ENCODE measurements around the gene TTC34. TPM values are rescaled to one million over a fixed set of nuclear protein-coding genes. Genes with fewer than 3 reads are reported as not detected.
"Not testable (repeated sequence)": the region's sequence is repeated elsewhere in the genome, so short reads cannot be mapped to it uniquely, and the experiment has no call there.

The TTC34 gene
- total RNA-seq, 1 donor from 2014 or later: 1.8 TPM

DNA sequence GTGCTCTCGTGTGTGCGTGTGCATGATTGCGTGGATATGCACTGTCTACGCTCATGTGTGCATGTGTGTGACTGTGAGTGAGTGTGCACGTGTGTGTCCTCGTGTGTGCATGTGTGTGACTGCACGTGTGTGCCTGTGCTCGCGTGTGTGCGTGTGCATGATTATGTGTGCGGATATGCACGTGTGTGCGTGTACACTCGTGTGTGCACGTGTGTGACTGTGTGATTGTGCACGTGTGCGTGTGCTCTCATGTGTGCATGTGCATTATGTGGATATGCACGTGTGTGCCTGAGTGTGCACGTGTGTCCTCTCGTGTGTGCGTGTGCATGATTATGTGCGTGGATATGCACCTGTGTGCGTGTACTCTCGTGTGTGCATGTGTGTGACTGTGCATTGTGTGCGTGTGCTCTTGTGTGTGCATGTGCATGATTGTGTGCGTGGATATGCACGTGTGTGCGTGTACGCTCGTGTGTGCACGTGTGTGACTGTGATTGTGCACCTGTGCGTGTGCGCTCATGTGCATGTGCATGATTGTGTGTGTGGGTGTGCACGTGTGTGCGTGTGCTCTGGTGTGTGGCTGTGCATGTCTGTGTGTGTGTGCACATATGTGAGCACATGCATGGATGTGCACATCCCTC, 170.9 kb downstream of the TTC34 start:
- no peak for DNase-seq
- H3K4me1 Mint-ChIP-seq: no peaks in the 10 kb centered on the region
- peaks cover 7% of the 10 kb centered on the region for H3K9me3 Mint-ChIP-seq
- intact Hi-C loops (cut with micrococcal nuclease): no loop called here
- no peak overlapping the region for H3K4me3 Mint-ChIP-seq
- peaks cover 41% of the 10 kb centered on the region for H3K27me3 Mint-ChIP-seq
- H3K36me3 Mint-ChIP-seq (ENCODE audit: low read depth): peaks cover 4% of the 10 kb centered on the region
- H3K27ac Mint-ChIP-seq: no peak overlapping the region

DNA sequence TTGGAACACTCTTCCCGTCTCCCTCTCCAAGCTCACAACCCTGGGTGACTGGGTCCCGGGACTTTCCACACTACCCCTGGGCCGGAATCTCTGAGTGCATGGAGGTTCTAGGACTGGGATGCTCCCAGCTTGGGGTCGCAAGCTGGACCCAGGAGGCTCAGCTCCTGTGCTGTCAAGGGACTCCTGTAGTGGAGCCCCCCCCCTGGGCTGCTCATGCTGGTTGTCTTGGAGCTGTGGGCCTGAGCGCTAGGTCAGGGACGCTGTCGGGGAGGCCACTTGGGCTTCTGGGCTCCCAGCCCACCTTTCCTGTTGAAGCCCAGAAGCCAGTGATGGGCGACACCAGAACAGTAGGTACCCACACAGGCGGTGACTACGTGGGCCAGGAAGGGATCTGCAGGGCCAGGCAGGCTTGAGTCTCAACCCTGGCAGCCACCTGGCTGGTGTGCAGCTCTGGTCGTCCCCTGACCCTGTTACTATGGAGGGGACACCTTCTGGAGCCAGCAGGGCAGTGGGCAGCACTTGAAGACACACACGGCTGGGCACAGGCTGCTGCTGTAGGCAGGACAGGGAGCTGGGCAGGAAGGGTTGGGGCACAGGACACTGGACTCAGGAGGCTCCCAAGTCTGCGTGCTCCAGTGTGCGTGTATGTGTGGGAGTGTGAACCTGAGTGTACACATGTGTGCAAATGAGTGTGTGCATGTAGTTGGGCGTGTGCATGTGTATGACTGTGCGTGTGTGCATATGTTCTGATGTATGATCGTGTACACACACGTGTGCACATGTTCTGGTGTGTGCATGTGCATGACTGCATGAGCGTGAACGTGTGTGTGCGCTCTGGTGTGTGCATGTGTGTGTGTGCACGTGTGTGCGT, 171.6 kb downstream of the TTC34 start:
- H3K4me3 Mint-ChIP-seq: no peak overlapping the region
- no peaks in the 10 kb centered on the region for H3K4me1 Mint-ChIP-seq
- peaks cover 4% of the 10 kb centered on the region for H3K36me3 Mint-ChIP-seq (ENCODE audit: low read depth)
- intact Hi-C loops (cut with micrococcal nuclease): no loop called here
- H3K27ac Mint-ChIP-seq: no peak overlapping the region
- DNase-seq: no peak
- H3K9me3 Mint-ChIP-seq: peaks cover 7% of the 10 kb centered on the region
- peaks cover 41% of the 10 kb centered on the region for H3K27me3 Mint-ChIP-seq

DNA sequence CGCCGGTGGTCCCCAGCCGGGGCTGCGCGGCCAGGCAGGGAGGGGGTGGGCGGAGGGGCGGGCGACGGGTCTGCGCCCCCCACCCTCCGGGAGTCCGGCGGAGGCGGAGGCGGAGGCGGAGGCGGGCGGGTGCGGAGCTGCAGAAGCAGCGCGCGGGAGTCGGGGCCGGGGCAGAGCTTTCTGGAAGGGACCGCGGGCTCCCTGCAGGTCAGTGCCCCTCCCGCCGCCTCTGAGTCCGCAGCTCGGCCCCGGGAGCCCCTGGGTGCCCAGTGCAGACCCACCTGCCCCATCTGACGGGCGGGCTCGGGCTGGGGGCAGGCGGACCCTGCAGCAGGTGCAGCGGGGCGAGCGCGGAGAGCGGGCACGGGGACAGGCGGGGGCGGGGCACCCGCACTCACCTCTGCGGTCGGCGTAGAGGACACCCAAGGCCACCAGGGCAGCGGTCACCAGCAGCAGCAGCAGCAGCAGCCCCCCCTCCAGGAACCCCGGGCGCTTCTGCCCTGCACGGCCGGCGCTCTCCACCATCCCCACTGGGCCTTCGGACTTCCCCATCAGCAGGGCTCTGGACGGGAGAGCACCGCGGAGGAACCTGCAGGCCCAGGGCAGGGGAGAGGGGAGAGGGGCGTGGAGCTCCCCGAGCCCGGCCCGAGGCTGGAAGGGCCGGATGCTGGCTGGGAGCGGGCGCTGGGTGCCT, 172.4 kb downstream of the TTC34 start:
- peaks cover 43% of the 10 kb centered on the region for H3K27me3 Mint-ChIP-seq
- no peaks in the 10 kb centered on the region for H3K4me1 Mint-ChIP-seq
- no peak for DNase-seq
- peaks cover 7% of the 10 kb centered on the region for H3K9me3 Mint-ChIP-seq
- no peak overlapping the region for H3K27ac Mint-ChIP-seq
- intact Hi-C loops (cut with micrococcal nuclease): no loop called here
- no peak overlapping the region for H3K4me3 Mint-ChIP-seq
- H3K36me3 Mint-ChIP-seq (ENCODE audit: low read depth): peaks cover 4% of the 10 kb centered on the region

DNA sequence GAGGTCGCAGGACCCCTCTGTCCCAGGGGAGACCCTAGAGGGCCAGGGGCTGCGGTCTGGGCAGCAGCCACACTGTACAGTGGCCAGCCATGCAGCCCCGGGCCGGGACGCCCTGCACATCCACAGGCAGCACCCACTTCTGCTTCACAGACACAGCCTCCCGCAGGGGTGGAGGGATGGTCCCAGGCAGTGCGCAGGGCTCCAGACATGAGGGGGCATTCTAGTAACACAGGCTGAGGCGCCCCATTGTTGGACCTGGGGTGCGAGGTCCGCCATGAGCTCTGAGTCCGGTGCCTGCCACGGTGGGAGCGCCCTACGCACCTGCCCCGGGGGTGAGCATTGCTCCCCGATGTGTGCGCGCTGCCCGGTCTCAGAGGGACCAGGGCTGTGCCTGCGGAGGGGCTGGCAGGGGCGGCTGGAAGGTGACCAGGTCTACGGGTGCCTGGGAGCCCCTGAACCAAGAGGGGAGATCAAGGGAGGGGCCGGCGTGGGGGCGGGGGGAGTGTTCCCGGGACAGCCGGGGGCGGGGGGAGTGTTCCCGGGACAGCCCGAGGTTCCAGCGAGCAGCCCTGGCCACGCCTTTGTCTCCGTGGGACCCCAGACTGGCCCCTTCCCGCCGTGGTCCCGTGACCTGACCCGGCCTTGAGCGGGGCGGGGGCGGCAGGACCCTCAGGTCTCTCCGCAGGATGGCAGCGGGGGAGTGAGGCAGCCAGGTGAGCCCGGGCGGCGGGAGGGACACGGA, 173.1 kb downstream of the TTC34 start:
- H3K27ac Mint-ChIP-seq: no peak overlapping the region
- peaks cover 43% of the 10 kb centered on the region for H3K27me3 Mint-ChIP-seq
- no peaks in the 10 kb centered on the region for H3K4me1 Mint-ChIP-seq
- peaks cover 4% of the 10 kb centered on the region for H3K36me3 Mint-ChIP-seq (ENCODE audit: low read depth)
- intact Hi-C loops (cut with micrococcal nuclease): no loop called here
- H3K9me3 Mint-ChIP-seq: peaks cover 7% of the 10 kb centered on the region
- no peak for DNase-seq
- no peak overlapping the region for H3K4me3 Mint-ChIP-seq

DNA sequence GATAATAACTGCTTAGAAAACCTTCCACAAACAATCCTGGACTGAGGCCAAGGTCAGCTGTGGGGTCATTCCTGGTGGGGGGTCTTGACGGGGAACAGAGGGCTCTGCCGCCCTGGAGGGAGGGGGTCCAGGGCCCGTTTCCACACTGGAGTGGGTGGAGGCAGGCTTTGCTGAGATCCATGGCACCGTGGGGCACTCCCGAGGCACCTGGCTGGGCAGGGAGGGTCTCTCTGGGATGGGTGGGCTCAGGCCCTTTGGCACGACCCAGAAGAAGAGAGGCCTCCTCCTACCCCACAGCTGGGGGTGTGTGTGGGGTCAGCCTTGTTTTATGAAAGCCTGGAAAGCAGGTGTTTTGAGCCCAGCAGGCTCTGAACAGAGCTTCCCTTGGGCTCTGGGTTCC, 173.7 kb downstream of the TTC34 start:
- H3K9me3 Mint-ChIP-seq: peaks cover 7% of the 10 kb centered on the region
- no peak overlapping the region for H3K4me3 Mint-ChIP-seq
- intact Hi-C loops (cut with micrococcal nuclease): no loop called here
- no peak for DNase-seq
- peaks cover 43% of the 10 kb centered on the region for H3K27me3 Mint-ChIP-seq
- no peak overlapping the region for H3K27ac Mint-ChIP-seq
- H3K4me1 Mint-ChIP-seq: no peaks in the 10 kb centered on the region
- H3K36me3 Mint-ChIP-seq (ENCODE audit: low read depth): peaks cover 4% of the 10 kb centered on the region

DNA sequence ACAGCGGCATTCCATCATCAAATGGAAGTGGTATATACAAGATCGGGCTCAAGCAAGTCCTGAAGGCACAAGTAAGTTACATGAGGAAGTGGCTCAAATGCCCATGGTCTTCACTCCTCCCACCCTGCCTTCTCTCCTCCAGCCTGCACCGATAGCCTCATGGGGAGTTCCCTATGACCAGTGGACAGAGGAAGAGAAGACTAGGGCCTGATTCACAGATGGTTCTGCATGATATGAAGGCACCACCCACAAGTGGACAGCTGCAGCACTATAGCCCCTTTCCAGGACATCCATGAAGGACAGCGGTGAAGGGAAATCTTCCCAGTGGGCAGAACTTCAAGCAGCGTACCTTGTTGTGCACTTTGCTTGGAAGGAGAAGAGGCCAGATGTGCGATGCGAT, 175.7 kb downstream of the TTC34 start:
- H3K9me3 Mint-ChIP-seq; DNase-seq; intact Hi-C loops (cut with micrococcal nuclease); H3K4me3 Mint-ChIP-seq; H3K4me1 Mint-ChIP-seq; H3K36me3 Mint-ChIP-seq (ENCODE audit: low read depth); H3K27ac Mint-ChIP-seq: not testable (repeated sequence)
- H3K27me3 Mint-ChIP-seq: peaks cover 39% of the 10 kb centered on the region

DNA sequence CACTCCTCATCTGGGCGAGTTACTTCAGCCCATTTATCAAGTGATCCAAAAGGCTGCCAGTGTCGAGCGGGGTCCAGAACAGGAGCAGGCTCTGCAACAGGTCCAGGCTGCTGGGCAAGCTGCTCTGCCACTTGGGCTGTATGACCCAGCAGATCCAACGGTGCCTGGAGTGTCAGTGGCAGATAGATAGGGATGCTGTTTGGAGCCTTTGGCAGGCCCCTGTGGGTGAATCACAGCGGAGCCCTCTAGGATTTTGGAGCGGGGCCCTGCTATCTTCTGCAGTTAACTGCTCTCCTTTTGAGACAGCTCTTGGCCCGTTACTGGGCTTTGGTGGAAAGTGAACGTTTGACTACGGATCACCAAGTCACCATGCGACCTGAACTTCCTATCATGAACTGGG, 176.2 kb downstream of the TTC34 start:
- Mint-ChIP-seq H3K27ac (no peak overlapping the region), H3K9me3 (peaks cover 1% of the 10 kb centered on the region), H3K36me3 (ENCODE audit: low read depth) (no peaks in the 10 kb centered on the region), H3K4me1 (no peaks in the 10 kb centered on the region), H3K27me3 (peaks cover 35% of the 10 kb centered on the region), H3K4me3 (no peak overlapping the region)
- no peak for DNase-seq
- intact Hi-C loops (cut with micrococcal nuclease): no loop called here

DNA sequence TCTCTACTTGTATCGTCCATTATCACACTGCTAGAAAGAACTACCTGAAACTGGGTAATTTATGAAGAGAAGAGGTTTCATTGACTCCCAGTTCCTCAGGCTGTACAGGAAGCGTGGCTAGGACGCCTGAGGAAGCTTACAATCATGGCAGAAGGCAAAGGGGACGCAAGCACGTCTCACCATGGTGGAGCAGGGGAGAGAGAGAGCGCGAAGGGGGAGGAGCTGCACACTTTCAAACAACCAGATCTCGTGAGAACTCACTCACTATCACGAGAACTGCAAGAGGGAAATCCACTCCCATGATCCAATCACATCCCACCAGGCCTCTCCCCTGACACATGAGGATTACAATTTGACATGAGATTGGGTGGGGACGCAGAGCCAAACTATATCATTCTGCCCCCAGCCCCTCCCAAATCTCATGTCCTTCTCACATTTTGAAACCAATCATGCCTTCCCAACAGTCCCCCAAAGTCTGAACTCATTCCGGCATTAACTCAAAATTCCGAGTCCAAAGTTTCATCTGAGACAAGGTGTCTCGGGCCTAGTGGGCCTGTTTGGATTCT, 176.7 kb downstream of the TTC34 start:
- Mint-ChIP-seq H3K27me3 (peaks cover 33% of the 10 kb centered on the region), H3K27ac (no peak overlapping the region), H3K4me1 (no peaks in the 10 kb centered on the region), H3K4me3 (no peak overlapping the region), H3K36me3 (ENCODE audit: low read depth) (no peaks in the 10 kb centered on the region), H3K9me3 (no peaks in the 10 kb centered on the region)
- intact Hi-C loops (cut with micrococcal nuclease): no loop called here
- no peak for DNase-seq

DNA sequence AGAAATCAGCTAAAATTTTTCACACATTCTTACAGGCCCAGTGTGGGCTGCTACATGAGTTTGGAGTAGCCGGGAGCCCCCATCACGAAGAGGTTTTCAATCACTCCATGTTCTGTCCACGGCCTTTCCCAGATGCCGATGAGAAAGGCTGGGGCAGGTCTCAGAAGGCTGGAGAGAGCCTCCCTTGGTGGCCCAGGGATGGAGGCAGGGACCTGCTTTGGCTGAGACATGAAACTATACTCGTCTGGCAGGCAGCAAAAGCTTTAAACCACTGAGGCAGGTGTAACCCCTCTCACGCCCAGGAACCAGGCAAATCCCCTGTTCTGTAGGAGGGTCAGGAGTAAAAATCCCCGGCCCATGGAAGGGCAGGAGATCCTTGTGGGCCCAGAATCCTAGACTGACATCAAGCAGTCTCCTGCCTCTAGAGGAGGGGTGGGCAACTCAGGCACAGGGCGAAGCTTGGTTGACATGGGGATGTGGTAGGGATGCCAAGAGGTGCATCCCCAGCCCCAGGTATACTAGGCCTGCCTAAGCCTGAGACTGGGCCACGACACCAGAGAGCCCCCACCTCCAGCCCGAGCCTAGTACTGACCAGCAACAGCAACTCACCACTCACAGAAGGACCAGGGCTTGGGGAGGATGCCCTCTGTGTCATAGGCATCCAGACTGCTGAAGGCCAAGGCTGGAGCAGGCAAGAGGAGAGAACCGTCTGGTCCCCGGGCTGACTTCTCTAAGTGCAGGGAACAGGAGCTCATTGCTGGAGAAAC, 177.7 kb downstream of the TTC34 start:
- Mint-ChIP-seq H3K4me1 (no peaks in the 10 kb centered on the region), H3K9me3 (no peaks in the 10 kb centered on the region), H3K27me3 (peaks cover 31% of the 10 kb centered on the region), H3K4me3 (no peak overlapping the region), H3K36me3 (ENCODE audit: low read depth) (no peaks in the 10 kb centered on the region), H3K27ac (no peak overlapping the region)
- DNase-seq: no peak
- intact Hi-C loops (cut with micrococcal nuclease): no loop called here

DNA sequence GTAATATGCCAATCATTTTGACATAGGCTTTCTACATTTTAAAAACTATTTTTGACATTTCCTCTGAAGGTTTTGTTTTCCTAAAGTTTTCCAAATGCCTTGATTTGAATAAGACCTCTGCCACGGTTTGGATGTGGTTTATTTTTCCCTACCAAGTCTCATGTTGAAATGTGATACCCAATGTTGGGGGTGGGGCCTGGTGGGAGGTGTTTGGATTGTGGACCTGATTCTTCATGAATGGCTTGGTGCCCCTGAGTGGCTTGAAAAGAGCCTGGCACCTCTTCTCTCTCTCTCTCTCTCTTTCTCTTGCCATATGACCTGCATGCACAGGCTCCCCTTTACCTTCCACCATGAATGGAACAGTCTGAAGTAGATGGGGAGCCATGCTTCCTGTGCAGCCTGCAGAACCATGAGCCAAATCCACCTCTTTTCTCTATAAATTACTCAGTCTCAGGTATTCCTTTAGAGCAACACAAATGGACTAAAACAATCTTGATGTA, 183.5 kb downstream of the TTC34 start:
- peaks cover 25% of the 10 kb centered on the region for H3K9me3 Mint-ChIP-seq

DNA sequence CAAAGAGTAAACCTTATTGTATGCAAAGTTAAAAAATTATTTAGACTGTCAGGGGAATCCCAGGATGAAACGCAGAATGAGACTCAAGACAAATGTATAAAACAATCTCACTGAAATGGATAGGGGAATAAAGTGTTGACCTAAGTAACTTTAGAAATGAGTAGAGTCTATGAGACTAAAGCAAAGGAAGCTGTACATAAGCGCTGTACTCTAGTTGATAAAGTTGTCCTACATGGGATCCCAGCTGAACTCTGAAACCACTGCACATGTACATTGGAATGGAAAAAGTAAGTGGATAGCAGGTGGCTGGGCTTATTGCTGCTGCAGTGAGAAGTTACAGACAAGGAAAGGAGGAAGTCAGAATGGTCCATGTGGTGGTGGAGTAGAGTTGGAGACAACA, 187.3 kb downstream of the TTC34 start:
- peaks cover 3% of the 10 kb centered on the region for H3K27me3 Mint-ChIP-seq
- peaks cover 25% of the 10 kb centered on the region for H3K9me3 Mint-ChIP-seq
- peaks cover 1% of the 10 kb centered on the region for H3K36me3 Mint-ChIP-seq (ENCODE audit: low read depth)
- H3K27ac Mint-ChIP-seq: no peak overlapping the region
- DNase-seq: no peak
- intact Hi-C loops (cut with micrococcal nuclease): no loop called here
- no peaks in the 10 kb centered on the region for H3K4me1 Mint-ChIP-seq
- no peak overlapping the region for H3K4me3 Mint-ChIP-seq

More for the DNA sequence above, 183.5 kb downstream of the TTC34 start:
- Mint-ChIP-seq H3K4me3 (no peak overlapping the region), H3K27me3 (peaks cover 10% of the 10 kb centered on the region), H3K36me3 (ENCODE audit: low read depth) (peaks cover 1% of the 10 kb centered on the region), H3K4me1 (no peaks in the 10 kb centered on the region), H3K27ac (no peak overlapping the region)
- intact Hi-C loops (cut with micrococcal nuclease): no loop called here
- no peak for DNase-seq

DNA sequence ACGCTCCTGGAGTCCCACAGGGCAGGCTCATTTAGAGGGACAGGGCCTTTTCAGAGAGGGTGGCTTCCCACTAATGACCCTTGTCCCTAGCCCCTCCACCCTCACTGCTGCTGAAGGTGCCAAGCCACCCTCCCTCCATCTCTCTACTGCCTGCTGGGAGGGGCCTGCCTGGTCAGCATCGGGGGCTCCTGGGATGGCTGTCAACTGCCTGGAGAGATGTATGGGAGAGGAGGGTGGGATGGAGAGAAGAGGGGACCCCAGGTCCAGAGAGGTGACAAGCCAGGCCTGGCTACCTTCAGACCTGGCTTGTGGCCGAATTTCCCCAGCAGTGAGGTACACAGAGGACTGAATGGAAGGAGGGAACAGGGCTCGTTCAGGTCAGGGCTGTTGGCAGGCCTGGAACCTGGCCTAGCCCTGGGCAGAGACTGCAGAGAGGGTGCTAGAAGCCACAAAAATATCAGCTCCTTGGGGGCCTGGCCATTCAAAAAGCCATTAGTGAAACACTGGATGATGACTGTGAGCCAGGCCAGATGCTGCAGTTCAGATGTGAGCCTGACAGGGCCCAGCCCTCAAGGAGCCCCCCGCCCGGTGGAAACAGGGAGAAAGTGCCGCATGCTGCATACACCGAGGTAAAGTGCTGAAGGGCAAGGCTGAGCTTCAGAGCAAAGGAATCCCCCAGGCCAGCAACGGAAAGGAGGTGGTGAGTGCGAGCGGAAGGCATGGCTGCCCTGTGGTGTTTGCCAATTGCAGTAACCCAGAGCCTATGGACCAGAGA, 188.7 kb downstream of the TTC34 start:
- no peaks in the 10 kb centered on the region for H3K27me3 Mint-ChIP-seq
- no peak overlapping the region for H3K27ac Mint-ChIP-seq
- H3K4me3 Mint-ChIP-seq: no peak overlapping the region
- no peaks in the 10 kb centered on the region for H3K4me1 Mint-ChIP-seq
- no peaks in the 10 kb centered on the region for H3K36me3 Mint-ChIP-seq (ENCODE audit: low read depth)
- peaks cover 20% of the 10 kb centered on the region for H3K9me3 Mint-ChIP-seq
- intact Hi-C loops (cut with micrococcal nuclease): no loop called here
- DNase-seq: no peak

Data from activated CD4-positive, alpha-beta T cell treated with anti-CD3 and anti-CD28 coated beads, Interleukin-2, amount 10 ng/mL, durations not matched to agents 24 days and 14 days (primary cell).